Upper lobe of left lung (tissue), 4 donors: ENCODE results near the gene SLC7A10.

Experiments
- CTCF ChIP-seq, 6 experiments: fragments of 450-650 bp in 4 of 6; fragments of 200-600 bp in 2 of 6; sonication (generic) in 2 of 6; IDR thresholded peaks; one replicate each; pipeline ENCODE4 v1.5.1; 2016 to 2019; ENCODE audit warnings: antibody characterized with exemption in 6 of 6
- EP300 ChIP-seq, 4 donors: sonication (generic); formaldehyde crosslinking; IDR thresholded peaks; one replicate each; pipeline ENCODE4 v1.5.1; 2017; ENCODE audit warnings: antibody characterized with exemption in 4 of 4, control low read depth in 2 of 4
- POLR2A ChIP-seq, 4 donors: fragments of 450-650 bp; IDR thresholded peaks; one replicate each; pipeline ENCODE4 v1.5.1; 2016 to 2017; ENCODE audit warnings: antibody characterized with exemption in 4 of 4, mild to moderate bottlenecking in 2 of 4
- POLR2AphosphoS5 ChIP-seq, 2 donors: sonication (generic); formaldehyde crosslinking; IDR thresholded peaks; one replicate each; pipeline ENCODE4 v1.5.1; 2017; ENCODE audit warnings: antibody characterized with exemption in 2 of 2

GRCh38 chr19:33219261-33219815, 6.3 kb downstream of the SLC7A10 start:
- TF ChIP-seq CTCF (IDR thresholded peaks at IDR 0.05) (no peak), POLR2AphosphoS5 (IDR thresholded peaks at IDR 0.05) (no peak), POLR2A (IDR thresholded peaks at IDR 0.05) (no peak), EP300 (IDR thresholded peaks at IDR 0.05) (no peak)
